Esophagus squamous epithelium (tissue), 5 donors: ENCODE measurements around the gene FADS3. TPM values are rescaled to one million over a fixed set of nuclear protein-coding genes. Genes with fewer than 3 reads are reported as not detected.

Experiments used
- DNase-seq: peaks from one replicate; lab custom pipeline; 2025; lab: John Stamatoyannopoulos, UW
- H3K27ac ChIP-seq, 4 donors: fragments of 200-600 bp; sonication (generic); one replicate each; pipeline ENCODE4 v1.5.1; 2016 to 2019; ENCODE audit warnings: mild to moderate bottlenecking in 1 of 4
- H3K27me3 ChIP-seq, 4 donors: fragments of 200-600 bp; sonication (generic); 1 replicate in 3 of 4; 2 replicates in 1 of 4; pipeline versions ENCODE4 v1.5.1 to v1.6.0; 2017 to 2021; ENCODE audit warnings: antibody characterized with exemption in 1 of 4
- H3K36me3 ChIP-seq, 3 donors: fragments of 200-600 bp; sonication (generic); one replicate each; pipeline ENCODE4 v1.5.1; 2016 to 2019
- H3K4me1 ChIP-seq, 3 donors: fragments of 200-600 bp; sonication (generic); one replicate each; pipeline ENCODE4 v1.5.1; 2017 to 2019
- H3K4me3 ChIP-seq, 4 donors: fragments of 200-600 bp; sonication (generic); 1 replicate in 3 of 4; 2 replicates in 1 of 4; pipeline ENCODE4 v1.5.1; 2016 to 2019; ENCODE audit warnings: mild to moderate bottlenecking in 2 of 4, moderate library complexity in 1 of 4
- H3K9me3 ChIP-seq, 3 donors: fragments of 200-600 bp; sonication (generic); one replicate each; pipeline ENCODE4 v1.5.1; 2016 to 2019
- POLR2A ChIP-seq, 4 donors: fragments of 450-650 bp; IDR thresholded peaks; one replicate each; pipeline ENCODE4 v1.6.1; 2017; ENCODE audit warnings: antibody characterized with exemption in 4 of 4, mild to moderate bottlenecking in 4 of 4, moderate library complexity in 3 of 4
- WGBS, 2 donors: methylation state at CpG; one replicate each; pipeline ENCODE4 v1.1.5; 2018; 5-methylcytosine and 5-hydroxymethylcytosine counted together
- intact Hi-C: fragments of 100-400 bp; cut with DNase I; formaldehyde crosslinking; loops from one replicate; pipeline ENCODE4 v1.15.0; 2022
- total RNA-seq, 4 donors: library from RNA; depleted of rRNA; stranded (reverse); fragments of >200 nt; gene quantifications; one replicate each; pipeline ENCODE4 v1.1.0, GENCODE V29; 2016
- TF ChIP-seq, protein P1 (sequence below), 6 experiments: fragments of 450-650 bp in 4 of 6; fragments of 200-600 bp in 2 of 6; sonication (generic) in 2 of 6; IDR thresholded peaks; one replicate each; pipeline ENCODE4 v1.5.1; 2016 to 2019; ENCODE audit warnings: antibody characterized with exemption in 6 of 6, mild to moderate bottlenecking in 4 of 6, moderate library complexity in 4 of 6
- donor health status: DM: yes; HTN: yes; CAD: no.

FADS3 gene
- total RNA-seq, 4 donors from 2014 or later, result 6.1 to 16.0 (median 7.1) TPM

DNA sequence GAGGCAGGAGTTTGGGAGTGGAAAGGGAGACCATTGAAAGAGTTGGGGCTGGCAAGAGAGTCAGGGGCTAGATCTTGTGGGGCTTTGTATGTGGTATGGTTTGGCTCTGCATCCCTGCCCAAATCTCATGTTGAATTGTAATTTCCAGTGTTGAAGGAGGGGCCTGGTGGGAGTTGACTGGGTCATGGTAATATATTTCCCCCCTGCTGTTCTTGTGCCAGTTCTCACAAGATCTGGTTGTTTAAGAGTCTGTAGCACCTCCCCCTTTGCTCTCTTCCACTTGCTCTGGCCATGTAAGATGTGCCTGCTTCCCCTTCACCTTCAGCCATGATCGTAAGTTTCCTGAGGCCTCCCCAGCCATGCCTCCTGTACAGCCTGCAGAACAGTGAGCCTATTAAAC, 36.2 kb upstream of the FADS3 start:
- no peaks in the 10 kb centered on the region for H3K36me3 ChIP-seq
- peaks cover 11 to 21% (median 18%) of the 10 kb centered on the region in 3 donors for H3K4me1 ChIP-seq
- H3K27ac ChIP-seq, result no peak overlapping the region
- no peak for DNase-seq
- H3K9me3 ChIP-seq, result no peaks in the 10 kb centered on the region
- peaks cover 0 to 9% (median 0%) of the 10 kb centered on the region in 4 donors for H3K27me3 ChIP-seq
- 89 to 100% methylated on average over 1 of the region's 1 CpG for WGBS, 2 donors
- TF ChIP-seq POLR2A (IDR thresholded peaks at IDR 0.05), result no peak
- TF ChIP-seq, protein P1, sequence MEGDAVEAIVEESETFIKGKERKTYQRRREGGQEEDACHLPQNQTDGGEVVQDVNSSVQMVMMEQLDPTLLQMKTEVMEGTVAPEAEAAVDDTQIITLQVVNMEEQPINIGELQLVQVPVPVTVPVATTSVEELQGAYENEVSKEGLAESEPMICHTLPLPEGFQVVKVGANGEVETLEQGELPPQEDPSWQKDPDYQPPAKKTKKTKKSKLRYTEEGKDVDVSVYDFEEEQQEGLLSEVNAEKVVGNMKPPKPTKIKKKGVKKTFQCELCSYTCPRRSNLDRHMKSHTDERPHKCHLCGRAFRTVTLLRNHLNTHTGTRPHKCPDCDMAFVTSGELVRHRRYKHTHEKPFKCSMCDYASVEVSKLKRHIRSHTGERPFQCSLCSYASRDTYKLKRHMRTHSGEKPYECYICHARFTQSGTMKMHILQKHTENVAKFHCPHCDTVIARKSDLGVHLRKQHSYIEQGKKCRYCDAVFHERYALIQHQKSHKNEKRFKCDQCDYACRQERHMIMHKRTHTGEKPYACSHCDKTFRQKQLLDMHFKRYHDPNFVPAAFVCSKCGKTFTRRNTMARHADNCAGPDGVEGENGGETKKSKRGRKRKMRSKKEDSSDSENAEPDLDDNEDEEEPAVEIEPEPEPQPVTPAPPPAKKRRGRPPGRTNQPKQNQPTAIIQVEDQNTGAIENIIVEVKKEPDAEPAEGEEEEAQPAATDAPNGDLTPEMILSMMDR (IDR thresholded peaks at IDR 0.05), result no peak
- intact Hi-C loops, result no loop called here
- no peak overlapping the region for H3K4me3 ChIP-seq

DNA sequence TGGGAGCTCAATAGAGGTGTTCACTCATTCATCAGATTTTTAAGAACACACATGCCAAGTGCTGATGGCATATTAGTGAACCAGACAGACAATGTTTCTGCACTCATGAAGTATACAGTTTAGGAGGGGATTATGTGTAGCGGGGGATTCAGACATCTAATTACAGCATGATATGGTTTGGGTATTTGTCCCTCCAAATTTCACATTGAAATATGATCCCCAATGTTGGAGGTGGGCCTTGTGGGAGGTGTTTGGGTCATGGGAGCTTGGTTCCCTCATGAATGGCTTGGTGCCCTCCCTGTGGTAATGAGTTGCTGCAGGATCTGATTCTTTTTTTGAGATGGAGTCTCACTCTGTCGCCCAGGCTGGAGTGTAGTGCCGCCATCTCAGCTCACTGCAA, 34.9 kb upstream of the FADS3 start:
- TF ChIP-seq, protein P1 (IDR thresholded peaks at IDR 0.05), result no peak
- TF ChIP-seq POLR2A (IDR thresholded peaks at IDR 0.05), result no peak
- 91 to 97% methylated on average over 3 of the region's 3 CpGs for WGBS, 2 donors
- peaks cover 11 to 32% (median 18%) of the 10 kb centered on the region in 3 donors for H3K4me1 ChIP-seq
- no peak overlapping the region for H3K27ac ChIP-seq
- intact Hi-C loops, result no loop called here
- H3K9me3 ChIP-seq, result no peaks in the 10 kb centered on the region
- H3K4me3 ChIP-seq, result no peak overlapping the region
- DNase-seq, result no peak
- H3K27me3 ChIP-seq, result peaks cover 0 to 13% (median 0%) of the 10 kb centered on the region in 4 donors
- H3K36me3 ChIP-seq, result no peaks in the 10 kb centered on the region

DNA sequence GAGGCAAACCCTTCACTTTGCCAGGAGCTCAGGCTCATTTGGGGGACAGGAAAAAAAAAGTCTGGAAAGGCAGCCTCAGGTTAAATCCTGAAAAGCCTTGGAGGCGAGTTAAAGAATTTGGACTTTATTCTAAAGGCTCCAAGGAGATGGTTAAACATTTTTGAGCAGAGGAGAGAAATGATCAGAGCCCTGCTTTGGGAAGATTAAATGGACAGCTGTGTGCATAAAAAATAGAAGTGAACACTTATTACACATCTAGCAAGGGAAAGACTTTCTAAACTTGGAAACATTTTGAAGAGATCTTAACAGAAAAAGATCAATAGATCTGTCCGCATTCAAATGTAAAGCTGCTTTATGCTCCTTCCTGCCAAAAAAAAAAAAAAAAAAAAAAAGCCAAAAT, 34.4 kb upstream of the FADS3 start:
- H3K4me3 ChIP-seq, result no peak overlapping the region
- intact Hi-C loops, result no loop called here
- no peaks in the 10 kb centered on the region for H3K36me3 ChIP-seq
- no peak overlapping the region for H3K27ac ChIP-seq
- peaks cover 11 to 33% (median 18%) of the 10 kb centered on the region in 3 donors for H3K4me1 ChIP-seq
- peaks cover 0 to 17% (median 0%) of the 10 kb centered on the region in 4 donors for H3K27me3 ChIP-seq
- no peaks in the 10 kb centered on the region for H3K9me3 ChIP-seq
- TF ChIP-seq, protein P1 (IDR thresholded peaks at IDR 0.05), result no peak
- TF ChIP-seq POLR2A (IDR thresholded peaks at IDR 0.05), result no peak
- DNase-seq, result no peak
- WGBS, 2 donors, result 85 to 90% methylated on average over 2 of the region's 2 CpGs

DNA sequence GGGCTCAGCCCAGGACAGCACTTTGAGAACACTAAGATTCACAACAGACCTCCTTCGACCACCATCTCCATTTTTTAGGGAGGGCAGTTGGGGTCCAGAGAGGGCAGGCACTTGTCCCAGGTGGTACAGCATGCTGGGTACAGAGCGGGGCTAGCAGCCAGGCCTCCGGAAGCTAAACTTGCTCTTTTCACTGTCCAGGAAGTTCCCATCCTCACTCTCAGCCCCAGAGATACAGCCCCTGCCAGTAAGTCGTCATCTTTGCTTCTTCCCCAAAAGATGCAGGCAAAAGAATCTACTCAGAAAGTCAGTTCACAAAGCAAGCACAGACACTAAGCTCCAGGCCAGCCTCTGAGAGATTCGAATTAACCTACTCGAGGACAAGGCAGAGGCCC, 32.7 kb upstream of the FADS3 start:
- no peak for DNase-seq
- peaks cover 15 to 45% (median 20%) of the 10 kb centered on the region in 3 donors for H3K4me1 ChIP-seq
- no peaks in the 10 kb centered on the region for H3K36me3 ChIP-seq
- TF ChIP-seq, protein P1 (IDR thresholded peaks at IDR 0.05), result no peak
- no peak for TF ChIP-seq POLR2A (IDR thresholded peaks at IDR 0.05)
- 57 to 75% methylated on average over 5 to 6 of the region's 6 CpGs for WGBS, 2 donors
- H3K9me3 ChIP-seq, result no peaks in the 10 kb centered on the region
- intact Hi-C loops, result no loop called here
- peaks cover 0 to 32% (median 0%) of the 10 kb centered on the region in 4 donors for H3K27me3 ChIP-seq
- H3K27ac ChIP-seq, result peak overlapping the region; percentile 49 to 91 (median 78)
- H3K4me3 ChIP-seq, result no peak overlapping the region

DNA sequence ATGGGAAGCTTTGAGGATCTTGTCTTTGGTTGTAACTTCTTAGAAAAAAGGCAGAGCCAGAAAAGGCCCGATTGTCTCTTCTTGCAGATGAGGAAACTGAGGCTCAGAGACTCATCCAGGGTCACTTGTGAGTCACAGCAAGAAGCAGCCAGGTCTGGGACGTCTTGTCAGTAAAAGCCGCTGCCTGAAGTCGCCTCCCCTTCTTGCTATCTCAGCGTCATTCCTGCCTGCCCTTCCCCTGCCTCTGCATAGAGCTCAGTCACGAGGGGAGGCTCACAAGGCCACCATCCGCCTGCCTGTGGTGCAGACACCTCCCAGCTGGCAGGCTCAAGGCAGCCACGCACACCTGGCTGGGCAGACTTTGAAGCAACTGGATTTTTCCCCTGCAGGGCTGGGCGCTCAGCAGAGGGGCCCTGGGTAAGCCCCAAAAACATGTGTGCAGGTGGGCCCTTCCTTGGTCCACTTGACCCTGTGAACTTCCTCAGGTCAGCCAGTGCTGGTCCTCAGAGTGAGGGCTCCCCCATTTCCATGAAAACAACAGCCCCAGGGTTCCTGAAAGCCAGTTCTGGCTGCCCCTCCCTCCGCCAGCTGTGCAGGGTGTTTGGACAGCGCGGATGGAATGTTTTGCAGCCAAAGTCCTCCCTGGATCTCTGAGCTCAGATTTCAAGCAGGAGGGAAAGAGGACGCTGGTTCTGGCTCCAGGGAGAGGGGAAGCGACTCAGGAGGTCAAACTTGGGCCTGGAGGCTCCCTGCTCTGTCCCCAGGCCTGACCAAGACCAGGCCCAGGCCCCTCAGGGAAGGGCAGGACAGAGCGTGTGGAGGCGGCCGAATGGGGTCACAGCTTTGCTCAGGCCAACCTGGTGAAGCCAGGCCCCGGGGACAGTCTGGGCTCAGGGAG, 32.1 kb upstream of the FADS3 start:
- intact Hi-C loops, result no loop called here
- no peaks in the 10 kb centered on the region for H3K36me3 ChIP-seq
- H3K4me3 ChIP-seq, result no peak overlapping the region
- H3K27ac ChIP-seq, result peak overlapping the region; percentile 49 to 91 (median 78)
- DNase-seq, result no peak
- H3K4me1 ChIP-seq, result peaks cover 17 to 51% (median 25%) of the 10 kb centered on the region in 3 donors
- 13 to 41% methylated on average over 3 to 10 of the region's 18 CpGs for WGBS, 2 donors
- no peaks in the 10 kb centered on the region for H3K9me3 ChIP-seq
- no peak for TF ChIP-seq POLR2A (IDR thresholded peaks at IDR 0.05)
- TF ChIP-seq, protein P1 (IDR thresholded peaks at IDR 0.05), result no peak
- peaks cover 0 to 38% (median 0%) of the 10 kb centered on the region in 4 donors for H3K27me3 ChIP-seq
